Neural progenitor cell (in vitro differentiated cells): ENCODE measurements around the gene ANKRD12. TPM values are rescaled to one million over a fixed set of nuclear protein-coding genes. Genes with fewer than 3 reads are reported as not detected.

ENCODE experiments used
- DNase-seq: peaks from one replicate; pipeline ENCODE4 v3.0.0-alpha.2; 2016; ENCODE audit warnings: low spot score
- H2AFZ ChIP-seq: fragments of 200-600 bp; sonication (generic); replicated peaks from 2 replicates; pipeline ENCODE4 v1.6.1; 2016; ENCODE audit warnings: antibody characterized with exemption
- H3F3A ChIP-seq: fragments of 200-600 bp; sonication (generic); 2 replicates; pipeline ENCODE4 v1.6.1; 2016; ENCODE audit warnings: antibody characterized with exemption, low read depth
- H3K27ac ChIP-seq: fragments of 200-600 bp; sonication (generic); 2 replicates; pipeline ENCODE4 v1.5.1; 2016; ENCODE audit warnings: mild to moderate bottlenecking
- H3K27me3 ChIP-seq: fragments of 200-600 bp; sonication (generic); 2 replicates; pipeline ENCODE4 v1.6.1; 2016; ENCODE audit warnings: mild to moderate bottlenecking, moderate library complexity
- H3K36me3 ChIP-seq: fragments of 200-600 bp; sonication (generic); 2 replicates; pipeline ENCODE4 v1.5.1; 2016
- H3K4me1 ChIP-seq: fragments of 200-600 bp; sonication (generic); 2 replicates; pipeline ENCODE4 v1.6.1; 2016; ENCODE audit warnings: mixed run types
- H3K4me2 ChIP-seq: fragments of 200-600 bp; sonication (generic); 2 replicates; pipeline ENCODE4 v1.6.1; 2016
- H3K4me3 ChIP-seq: fragments of 200-600 bp; sonication (generic); 2 replicates; pipeline ENCODE4 v1.5.1; 2016
- H3K79me2 ChIP-seq: fragments of 200-600 bp; sonication (generic); 2 replicates; pipeline ENCODE4 v1.6.1; 2016; ENCODE audit warnings: low read depth
- H3K9ac ChIP-seq: fragments of 200-600 bp; sonication (generic); 2 replicates; pipeline ENCODE4 v1.6.1; 2016
- H3K9me3 ChIP-seq: fragments of 200-600 bp; sonication (generic); 2 replicates; pipeline ENCODE4 v1.5.1; 2016; ENCODE audit warnings: low read depth
- H4K20me1 ChIP-seq: fragments of 200-600 bp; sonication (generic); 2 replicates; pipeline ENCODE4 v1.6.1; 2016; ENCODE audit warnings: low read depth
- H3K27ac Mint-ChIP-seq: 3 replicates; pipeline ENCODE4 v1.8.0; 2021; ENCODE audit warnings: mixed read lengths
- H3K27me3 Mint-ChIP-seq: 2 replicates; pipeline ENCODE4 v1.8.0; 2022; ENCODE audit warnings: low read depth, mild to moderate bottlenecking, inconsistent platforms, moderate library complexity, mixed read lengths; ENCODE audit not compliant: insufficient read depth
- H3K36me3 Mint-ChIP-seq: 3 replicates; pipeline ENCODE4 v1.8.0; 2021; ENCODE audit warnings: mixed read lengths
- H3K4me1 Mint-ChIP-seq: 3 replicates; pipeline ENCODE4 v1.8.0; 2021; ENCODE audit warnings: mixed read lengths
- H3K4me3 Mint-ChIP-seq: 3 replicates; pipeline ENCODE4 v1.8.0; 2021; ENCODE audit warnings: mild to moderate bottlenecking, moderate library complexity, mixed read lengths
- H3K9me3 Mint-ChIP-seq: 3 replicates; pipeline ENCODE4 v1.8.0; 2020; ENCODE audit warnings: mixed read lengths
- EZH2 ChIP-seq: fragments of 200-600 bp; sonication (generic); IDR thresholded peaks from 2 replicates; pipeline ENCODE4 v1.6.1; 2017; ENCODE audit warnings: antibody characterized with exemption, mild to moderate bottlenecking, moderate library complexity
- EZH2phosphoT487 ChIP-seq: fragments of 200-600 bp; sonication (generic); IDR thresholded peaks from 2 replicates; pipeline ENCODE4 v1.6.1; 2017; ENCODE audit warnings: antibody characterized with exemption
- total RNA-seq: library from RNA; depleted of rRNA; stranded (reverse); fragments of >200 nt; gene quantifications from 2 replicates; pipeline ENCODE4 v1.2.3, GENCODE V29; 2015; ENCODE audit warnings: low replicate concordance
- TF ChIP-seq, protein P1 (sequence below): fragments of 200-600 bp; sonication (generic); IDR thresholded peaks from 2 replicates; pipeline ENCODE4 v1.5.1; 2017; ENCODE audit warnings: antibody characterized with exemption, mild to moderate bottlenecking

The ANKRD12 gene
- total RNA-seq, 1 donor from 2014 or later, result 38.2 TPM

- H4K20me1 ChIP-seq, result peaks cover 63% of the 10 kb centered on the region
- H3K36me3 ChIP-seq, result no peaks in the 10 kb centered on the region
- peak overlapping the region; percentile 93 for H3K4me2 ChIP-seq
- Mint-ChIP-seq H3K27me3 (no peaks in the 10 kb centered on the region), H3K36me3 (peaks cover 4% of the 10 kb centered on the region), H3K4me3 (peak overlapping the region; percentile 96), H3K4me1 (peaks cover 67% of the 10 kb centered on the region), H3K9me3 (no peaks in the 10 kb centered on the region), H3K27ac (peak overlapping the region; percentile 46)
- H3K79me2 ChIP-seq, result peaks cover 68% of the 10 kb centered on the region
- peak overlapping the region; percentile 75 for H3K4me3 ChIP-seq
- DNase-seq, result no peak
- no peaks in the 10 kb centered on the region for H3K27me3 ChIP-seq
- no peak for TF ChIP-seq EZH2
- TF ChIP-seq, protein P1, sequence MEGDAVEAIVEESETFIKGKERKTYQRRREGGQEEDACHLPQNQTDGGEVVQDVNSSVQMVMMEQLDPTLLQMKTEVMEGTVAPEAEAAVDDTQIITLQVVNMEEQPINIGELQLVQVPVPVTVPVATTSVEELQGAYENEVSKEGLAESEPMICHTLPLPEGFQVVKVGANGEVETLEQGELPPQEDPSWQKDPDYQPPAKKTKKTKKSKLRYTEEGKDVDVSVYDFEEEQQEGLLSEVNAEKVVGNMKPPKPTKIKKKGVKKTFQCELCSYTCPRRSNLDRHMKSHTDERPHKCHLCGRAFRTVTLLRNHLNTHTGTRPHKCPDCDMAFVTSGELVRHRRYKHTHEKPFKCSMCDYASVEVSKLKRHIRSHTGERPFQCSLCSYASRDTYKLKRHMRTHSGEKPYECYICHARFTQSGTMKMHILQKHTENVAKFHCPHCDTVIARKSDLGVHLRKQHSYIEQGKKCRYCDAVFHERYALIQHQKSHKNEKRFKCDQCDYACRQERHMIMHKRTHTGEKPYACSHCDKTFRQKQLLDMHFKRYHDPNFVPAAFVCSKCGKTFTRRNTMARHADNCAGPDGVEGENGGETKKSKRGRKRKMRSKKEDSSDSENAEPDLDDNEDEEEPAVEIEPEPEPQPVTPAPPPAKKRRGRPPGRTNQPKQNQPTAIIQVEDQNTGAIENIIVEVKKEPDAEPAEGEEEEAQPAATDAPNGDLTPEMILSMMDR, result no peak
- TF ChIP-seq EZH2phosphoT487, result no peak
- no peak overlapping the region for H3K27ac ChIP-seq
- H3F3A ChIP-seq, result peaks cover 35% of the 10 kb centered on the region
- no peak overlapping the region for H2AFZ ChIP-seq
- peaks cover 57% of the 10 kb centered on the region for H3K4me1 ChIP-seq
- peak overlapping the region; percentile 81 for H3K9ac ChIP-seq
- H3K9me3 ChIP-seq, result no peaks in the 10 kb centered on the region
Observed at GRCh38 chr18:9104244-9104901, 32.2 kb upstream of the ANKRD12 start.

GRCh38 chr18:9105420-9105819 lies 31.2 kb upstream of the ANKRD12 start:
- Mint-ChIP-seq H3K36me3 (peaks cover 8% of the 10 kb centered on the region), H3K4me1 (peaks cover 68% of the 10 kb centered on the region), H3K27me3 (no peaks in the 10 kb centered on the region), H3K4me3 (peak overlapping the region; percentile 96), H3K9me3 (no peaks in the 10 kb centered on the region), H3K27ac (no peak overlapping the region)
- Histone ChIP-seq H3K36me3 (no peaks in the 10 kb centered on the region), H4K20me1 (peaks cover 74% of the 10 kb centered on the region), H3K4me2 (peak overlapping the region; percentile 93), H3K9ac (no peak overlapping the region), H3F3A (peaks cover 40% of the 10 kb centered on the region), H2AFZ (no peak overlapping the region), H3K4me3 (peak overlapping the region; percentile 75), H3K9me3 (no peaks in the 10 kb centered on the region), H3K4me1 (peaks cover 63% of the 10 kb centered on the region), H3K27me3 (no peaks in the 10 kb centered on the region), H3K79me2 (peaks cover 79% of the 10 kb centered on the region), H3K27ac (no peak overlapping the region)
- TF ChIP-seq EZH2phosphoT487 (no peak), EZH2 (no peak)
- TF ChIP-seq, protein P1, result no peak
- DNase-seq, result no peak

DNA sequence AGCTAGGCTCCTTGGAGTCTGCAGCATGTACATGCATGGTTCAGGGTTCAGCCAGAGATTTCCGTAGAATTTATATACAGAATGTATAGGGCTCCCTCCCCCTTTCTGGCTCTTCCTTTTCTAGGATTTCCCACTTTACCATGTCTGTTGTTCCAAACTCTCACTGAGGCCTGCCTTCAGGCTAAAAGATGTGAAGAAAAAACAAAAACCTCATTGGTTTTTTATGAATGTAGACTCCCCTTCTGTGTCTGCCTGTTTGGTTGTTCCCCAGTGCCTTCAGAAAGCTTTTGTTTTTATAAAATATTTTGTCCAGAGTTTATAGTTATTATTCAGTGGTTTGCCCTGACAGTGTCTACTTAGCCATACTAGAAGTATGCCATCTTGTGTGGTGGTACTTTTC lies 30.5 kb upstream of the ANKRD12 start:
- H3K27me3 Mint-ChIP-seq, result no peaks in the 10 kb centered on the region
- peaks cover 66% of the 10 kb centered on the region for H3K4me1 ChIP-seq
- H2AFZ ChIP-seq, result no peak overlapping the region
- H3K27me3 ChIP-seq, result no peaks in the 10 kb centered on the region
- peaks cover 80% of the 10 kb centered on the region for H4K20me1 ChIP-seq
- H3K4me1 Mint-ChIP-seq, result peaks cover 68% of the 10 kb centered on the region
- H3K36me3 ChIP-seq, result no peaks in the 10 kb centered on the region
- H3K4me2 ChIP-seq, result peak overlapping the region; percentile 93
- H3K4me3 Mint-ChIP-seq, result peak overlapping the region; percentile 56
- no peak overlapping the region for H3K27ac ChIP-seq
- DNase-seq, result no peak
- TF ChIP-seq, protein P1, result no peak
- TF ChIP-seq EZH2phosphoT487, result no peak
- no peak for TF ChIP-seq EZH2
- no peaks in the 10 kb centered on the region for H3K9me3 ChIP-seq
- H3K4me3 ChIP-seq, result peak overlapping the region; percentile 75
- no peak overlapping the region for H3K9ac ChIP-seq
- peaks cover 8% of the 10 kb centered on the region for H3K36me3 Mint-ChIP-seq
- H3K79me2 ChIP-seq, result peaks cover 86% of the 10 kb centered on the region
- H3K9me3 Mint-ChIP-seq, result no peaks in the 10 kb centered on the region
- H3F3A ChIP-seq, result peaks cover 40% of the 10 kb centered on the region
- no peak overlapping the region for H3K27ac Mint-ChIP-seq
